Activated CD8-positive, alpha-beta memory T cell treated with anti-CD3 and anti-CD28 coated beads, Interleukin-2, amount 50 U/mL, for 24 hours (primary cell): ENCODE measurements around the gene CELA2A.
A peak's percentile ranks its signal among the peaks of the same experiment; 100 is the strongest.
"Not testable (repeated sequence)": the region's sequence is repeated elsewhere in the genome, so short reads cannot be mapped to it uniquely, and the experiment has no call there.

Experiments
- DNase-seq: peaks from one replicate; pipeline ENCODE4 v3.0.0-alpha.2; 2020; ENCODE audit errors: extremely low read depth

CELA2A gene

GRCh38 chr1:15500184-15501178 lies 43.9 kb downstream of the CELA2A start:
- no peak for DNase-seq

GRCh38 chr1:15501208-15502032 lies 44.9 kb downstream of the CELA2A start:
- DNase-seq, result peak; percentile 10

- no peak for DNase-seq
These were observed 47.9 kb downstream of the CELA2A start for GRCh38 chr1:15504436-15504835.

- DNase-seq, result no peak
These were observed 50.3 kb downstream of the CELA2A start for GRCh38 chr1:15506831-15507230.

- no peak for DNase-seq
These were observed 50.7 kb downstream of the CELA2A start for GRCh38 chr1:15507278-15507677.

- DNase-seq, result no peak
These were observed 52.4 kb downstream of the CELA2A start for GRCh38 chr1:15508700-15509487.

- DNase-seq, result no peak
These were observed 53.1 kb downstream of the CELA2A start for GRCh38 chr1:15509586-15509985.

GRCh38 chr1:15510611-15511405 lies 54.3 kb downstream of the CELA2A start:
- DNase-seq, result no peak

- no peak for DNase-seq
These were observed 56.7 kb downstream of the CELA2A start for GRCh38 chr1:15513192-15513591.

- no peak for DNase-seq
These were observed 57.4 kb downstream of the CELA2A start for GRCh38 chr1:15513919-15514318.

GRCh38 chr1:15514557-15514956 lies 58.0 kb downstream of the CELA2A start:
- DNase-seq, result not testable (repeated sequence)

- DNase-seq, result no peak
These were observed 58.6 kb downstream of the CELA2A start for GRCh38 chr1:15515022-15515663.

GRCh38 chr1:15519625-15520024 lies 63.1 kb downstream of the CELA2A start:
- no peak for DNase-seq

- DNase-seq, result not testable (repeated sequence)
These were observed 64.8 kb downstream of the CELA2A start for GRCh38 chr1:15521206-15521906.
